PC-3 (cell line): ENCODE results near the gene THOC6. TPM values are rescaled to one million over a fixed set of nuclear protein-coding genes. Genes with fewer than 3 reads are reported as not detected.

ENCODE experiments used
- ATAC-seq: fragments of 200-7000 bp; cut with Tn5 transposase; 2 replicates; pipeline ENCODE4 v1.9.1; 2020; ENCODE audit warnings: mild to moderate bottlenecking, moderate library complexity
- BruUV-seq: library from RNA; stranded (reverse); fragments of 400-500 nt; replicated peaks from 2 replicates; lab custom pipeline; 2021; lab: Mats Ljungman, UMichigan
- CTCF ChIA-PET: fragments of 300-600 bp; sonication (Branson Sonifier 250); formaldehyde crosslinking; loops from one replicate; lab custom pipeline; 2022; ENCODE audit warnings: antibody characterized with exemption; lab: Charles Lee
- POLR2A ChIA-PET: fragments of 300-600 bp; sonication (Branson Sonifier 250); formaldehyde crosslinking; loops from one replicate; lab custom pipeline; 2022; ENCODE audit warnings: antibody characterized with exemption; ENCODE audit not compliant: unreplicated experiment; lab: Charles Lee
- DNase-seq: peaks from one replicate; pipeline ENCODE4 v3.0.0-alpha.2; 2015
- H2AFZ ChIP-seq: fragments of 300-600 bp; sonication (generic); 2 replicates; pipeline ENCODE4 v1.6.0; 2016; ENCODE audit warnings: antibody characterized with exemption, low read length
- H3F3A ChIP-seq: fragments of 300-600 bp; sonication (generic); one replicate; pipeline ENCODE4 v1.6.0; 2017; ENCODE audit warnings: antibody characterized with exemption, low read length, control low read depth, mild to moderate bottlenecking; ENCODE audit not compliant: unreplicated experiment
- H3K27ac ChIP-seq: fragments of 300-600 bp; sonication (generic); 2 replicates; pipeline ENCODE4 v1.5.1; 2016; ENCODE audit warnings: mild to moderate bottlenecking, low read length
- H3K27me3 ChIP-seq: fragments of 300-600 bp; sonication (generic); 2 replicates; pipeline ENCODE4 v1.6.1; 2016; ENCODE audit warnings: low read length, mixed read lengths
- H3K36me3 ChIP-seq: fragments of 300-600 bp; sonication (generic); 2 replicates; pipeline ENCODE4 v1.6.1; 2016; ENCODE audit warnings: low read depth, mixed run types, low read length, mixed read lengths
- H3K4me1 ChIP-seq: fragments of 300-600 bp; sonication (generic); 2 replicates; pipeline ENCODE4 v1.5.1; 2016; ENCODE audit warnings: low read length; ENCODE audit not compliant: insufficient read depth
- H3K4me2 ChIP-seq: fragments of 300-600 bp; sonication (generic); 2 replicates; pipeline ENCODE4 v1.6.0; 2016; ENCODE audit warnings: low read length
- H3K4me3 ChIP-seq: fragments of 300-600 bp; sonication (generic); 2 replicates; pipeline ENCODE4 v1.5.1; 2016; ENCODE audit warnings: mild to moderate bottlenecking, low read length, mixed read lengths
- H3K79me2 ChIP-seq: fragments of 300-600 bp; sonication (generic); 2 replicates; pipeline ENCODE4 v1.6.1; 2017; ENCODE audit warnings: low read length, mixed read lengths
- H3K9ac ChIP-seq: fragments of 300-600 bp; sonication (generic); 2 replicates; pipeline ENCODE4 v1.6.0; 2016; ENCODE audit warnings: mild to moderate bottlenecking, low read length
- H3K9me2 ChIP-seq: fragments of 300-600 bp; sonication (generic); replicated peaks from 2 replicates; pipeline ENCODE4 v1.6.1; 2016; ENCODE audit warnings: mixed run types, low read length, mixed read lengths
- H3K9me3 ChIP-seq: fragments of 300-600 bp; sonication (generic); 2 replicates; pipeline ENCODE4 v1.6.1; 2016; ENCODE audit warnings: low read length, mixed read lengths
- H4K20me1 ChIP-seq: fragments of 300-600 bp; sonication (generic); 2 replicates; pipeline ENCODE4 v1.6.1; 2016; ENCODE audit warnings: low read length, mixed read lengths
- EZH2 ChIP-seq: fragments of 300-600 bp; sonication (generic); IDR thresholded peaks from one replicate; pipeline ENCODE4 v1.6.1; 2017; ENCODE audit warnings: antibody characterized with exemption, mild to moderate bottlenecking, low read length; ENCODE audit not compliant: unreplicated experiment
- EZH2phosphoT487 ChIP-seq: fragments of 300-600 bp; sonication (generic); IDR thresholded peaks from 2 replicates; pipeline ENCODE4 v1.6.1; 2018; ENCODE audit warnings: mild to moderate bottlenecking, antibody characterized with exemption, low read length, borderline replicate concordance
- intact Hi-C: fragments of 100-400 bp; cut with micrococcal nuclease; formaldehyde crosslinking; loops from 2 replicates; pipeline ENCODE4 v1.9.0; 2023
- total RNA-seq: library from RNA; depleted of rRNA; stranded (reverse); fragments of >200 nt; gene quantifications from 2 replicates; pipeline ENCODE4 v1.2.3, GENCODE V29; 2014
- TF ChIP-seq, protein P1 (sequence below): fragments of 300-600 bp; sonication (generic); conservative IDR thresholded peaks from 2 replicates; pipeline ENCODE4 v1.5.1; 2017; ENCODE audit warnings: antibody characterized with exemption, low read depth, mild to moderate bottlenecking, low read length

THOC6 gene
- total RNA-seq, 1 experiment from 2014 or later, result 40.3 TPM

DNA sequence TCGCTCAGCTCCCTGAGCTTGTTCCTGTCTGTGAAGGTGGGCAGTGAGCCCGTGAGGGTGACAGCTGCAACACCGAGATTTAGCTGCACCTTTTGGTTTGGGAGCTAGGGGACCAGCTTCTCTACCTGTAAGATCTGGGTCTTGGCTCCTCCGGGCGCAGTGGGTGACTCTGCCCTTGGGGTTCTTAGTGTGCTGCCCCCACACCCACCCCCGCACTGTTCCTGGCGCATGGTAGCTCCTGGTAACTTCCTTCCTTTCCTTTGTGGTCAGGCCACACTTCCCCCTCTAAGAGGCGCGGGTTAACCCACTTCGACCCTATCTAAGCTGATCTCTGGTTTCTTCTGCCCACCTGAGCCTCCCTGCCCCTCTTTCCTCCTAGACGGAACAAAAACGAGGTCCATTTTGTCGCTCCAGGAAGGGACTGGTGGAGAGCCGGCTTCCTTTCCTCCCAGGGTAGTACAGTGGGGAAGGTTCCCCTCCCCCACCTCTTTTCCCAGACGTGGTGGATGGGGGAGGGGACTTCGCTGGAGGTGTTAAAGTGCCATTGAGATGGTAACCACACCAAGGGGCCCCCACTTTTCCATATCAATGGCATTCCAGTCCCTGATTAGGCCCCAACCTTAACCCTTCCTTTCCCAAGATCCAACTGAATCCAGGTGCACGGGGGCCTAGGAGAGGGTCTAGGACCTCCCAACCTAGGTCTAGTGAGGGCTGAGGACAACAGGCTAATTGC, 15.7 kb upstream of the THOC6 start:
- BruUV-seq, result no TSS peak
- TF ChIP-seq, protein P1, sequence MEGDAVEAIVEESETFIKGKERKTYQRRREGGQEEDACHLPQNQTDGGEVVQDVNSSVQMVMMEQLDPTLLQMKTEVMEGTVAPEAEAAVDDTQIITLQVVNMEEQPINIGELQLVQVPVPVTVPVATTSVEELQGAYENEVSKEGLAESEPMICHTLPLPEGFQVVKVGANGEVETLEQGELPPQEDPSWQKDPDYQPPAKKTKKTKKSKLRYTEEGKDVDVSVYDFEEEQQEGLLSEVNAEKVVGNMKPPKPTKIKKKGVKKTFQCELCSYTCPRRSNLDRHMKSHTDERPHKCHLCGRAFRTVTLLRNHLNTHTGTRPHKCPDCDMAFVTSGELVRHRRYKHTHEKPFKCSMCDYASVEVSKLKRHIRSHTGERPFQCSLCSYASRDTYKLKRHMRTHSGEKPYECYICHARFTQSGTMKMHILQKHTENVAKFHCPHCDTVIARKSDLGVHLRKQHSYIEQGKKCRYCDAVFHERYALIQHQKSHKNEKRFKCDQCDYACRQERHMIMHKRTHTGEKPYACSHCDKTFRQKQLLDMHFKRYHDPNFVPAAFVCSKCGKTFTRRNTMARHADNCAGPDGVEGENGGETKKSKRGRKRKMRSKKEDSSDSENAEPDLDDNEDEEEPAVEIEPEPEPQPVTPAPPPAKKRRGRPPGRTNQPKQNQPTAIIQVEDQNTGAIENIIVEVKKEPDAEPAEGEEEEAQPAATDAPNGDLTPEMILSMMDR, result no peak
- TF ChIP-seq EZH2phosphoT487 (no peak), EZH2 (no peak)
- no peak overlapping the region for H3K9ac ChIP-seq
- intact Hi-C loops, result no loop called here
- 0 out of 2 replicates have a peak, but pooled peaks cover 3% of the 10 kb centered on the region for H3K79me2 ChIP-seq
- H3K9me2 ChIP-seq, result no peaks in the 10 kb centered on the region
- DNase-seq (no peak), ATAC-seq (no peak)
- no peaks in the 10 kb centered on the region for H3F3A ChIP-seq
- H3K4me3 ChIP-seq, result no peak overlapping the region
- H3K9me3 ChIP-seq, result no peaks in the 10 kb centered on the region
- H3K4me2 ChIP-seq, result no peak overlapping the region
- no peaks in the 10 kb centered on the region for H3K27me3 ChIP-seq
- no peaks in the 10 kb centered on the region for H3K36me3 ChIP-seq
- ChIA-PET CTCF (no interaction called here), POLR2A (no interaction called here)
- no peak overlapping the region for H2AFZ ChIP-seq
- no peaks in the 10 kb centered on the region for H4K20me1 ChIP-seq
- peaks cover 30% of the 10 kb centered on the region for H3K4me1 ChIP-seq
- no peak overlapping the region for H3K27ac ChIP-seq

DNA sequence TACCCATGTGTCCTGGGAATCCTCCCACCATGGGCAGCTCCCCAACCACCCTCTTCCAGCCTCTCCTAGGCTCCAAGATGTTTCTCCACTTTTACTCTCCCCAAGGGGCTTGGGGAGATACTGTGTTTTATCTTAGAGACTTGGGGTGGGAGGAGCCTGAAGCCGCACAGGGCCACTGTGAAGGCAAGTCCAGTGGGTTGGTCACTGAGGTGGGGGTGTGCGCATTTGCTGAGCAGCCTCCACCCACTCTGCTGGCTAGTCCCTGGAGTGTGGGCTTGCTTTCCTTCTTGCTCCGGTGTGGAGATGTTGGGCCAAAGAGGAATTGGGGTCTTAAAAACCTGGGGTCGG, 15.2 kb upstream of the THOC6 start:
- CTCF ChIA-PET, result no interaction called here
- no peak overlapping the region for H3K9ac ChIP-seq

More for the DNA sequence above, 15.2 kb upstream of the THOC6 start:
- intact Hi-C loops, result no loop called here
- Histone ChIP-seq H3K27ac (peak overlapping the region; percentile 75), H4K20me1 (no peaks in the 10 kb centered on the region), H3K36me3 (no peaks in the 10 kb centered on the region), H3K27me3 (no peaks in the 10 kb centered on the region), H3K4me1 (peaks cover 35% of the 10 kb centered on the region), H3F3A (no peaks in the 10 kb centered on the region), H2AFZ (no peak overlapping the region), H3K4me3 (no peak overlapping the region), H3K4me2 (no peak overlapping the region), H3K9me3 (no peaks in the 10 kb centered on the region), H3K9me2 (no peaks in the 10 kb centered on the region), H3K79me2 (0 out of 2 replicates have a peak, but pooled peaks cover 3% of the 10 kb centered on the region)
- ATAC-seq, result no peak
- TF ChIP-seq EZH2 (no peak), EZH2phosphoT487 (no peak)
- TF ChIP-seq, protein P1, result no peak
- POLR2A ChIA-PET, result interaction anchor here (2.4 kb wide), 1 partner anchor 12 kb away, joined by 18 read pairs; the partner anchor contains the start of gene TNFRSF12A
- DNase-seq, result no peak
- no TSS peak for BruUV-seq
